Smooth muscle cell (in vitro differentiated cells): ENCODE data around the gene ARHGAP15. TPM values are rescaled to one million over a fixed set of nuclear protein-coding genes. Genes with fewer than 3 reads are reported as not detected.

ENCODE experiments used
- DNase-seq: peaks from one replicate; lab custom pipeline; 2025; ENCODE audit not compliant: unreplicated experiment; lab: John Stamatoyannopoulos, UW
- H2AFZ ChIP-seq: fragments of 200-600 bp; sonication (generic); 2 replicates; pipeline ENCODE4 v1.6.0; 2016; ENCODE audit warnings: antibody characterized with exemption, low read depth, mild to moderate bottlenecking
- H3F3A ChIP-seq: fragments of 200-600 bp; sonication (generic); 2 replicates; pipeline ENCODE4 v1.6.0; 2017; ENCODE audit warnings: antibody characterized with exemption, low read depth
- H3K27ac ChIP-seq: fragments of 200-600 bp; sonication (generic); 2 replicates; pipeline ENCODE4 v1.5.1; 2016; ENCODE audit warnings: low read depth, mild to moderate bottlenecking
- H3K27me3 ChIP-seq: fragments of 200-600 bp; sonication (generic); 2 replicates; pipeline ENCODE4 v1.6.1; 2016; ENCODE audit warnings: low read depth, mild to moderate bottlenecking
- H3K36me3 ChIP-seq: fragments of 200-600 bp; sonication (generic); 2 replicates; pipeline ENCODE4 v1.5.1; 2016; ENCODE audit warnings: low read depth
- H3K4me1 ChIP-seq: fragments of 200-600 bp; sonication (generic); 2 replicates; pipeline ENCODE4 v1.5.1; 2016; ENCODE audit warnings: low read depth
- H3K4me2 ChIP-seq: fragments of 200-600 bp; sonication (generic); 2 replicates; pipeline ENCODE4 v1.6.0; 2016; ENCODE audit warnings: mild to moderate bottlenecking
- H3K4me3 ChIP-seq: fragments of 200-600 bp; sonication (generic); 2 replicates; pipeline ENCODE4 v1.5.1; 2016; ENCODE audit warnings: mild to moderate bottlenecking
- H3K79me2 ChIP-seq: fragments of 200-600 bp; sonication (generic); 2 replicates; pipeline ENCODE4 v1.6.0; 2016; ENCODE audit warnings: low read depth, mild to moderate bottlenecking
- H3K9ac ChIP-seq: fragments of 200-600 bp; sonication (generic); 2 replicates; pipeline ENCODE4 v1.6.0; 2016; ENCODE audit warnings: low read depth
- H3K9me3 ChIP-seq: fragments of 200-600 bp; sonication (generic); replicated peaks from 2 replicates; pipeline ENCODE4 v1.5.1; 2016; ENCODE audit warnings: low read depth
- H4K20me1 ChIP-seq: fragments of 200-600 bp; sonication (generic); 2 replicates; pipeline ENCODE4 v1.6.0; 2016; ENCODE audit warnings: low read depth
- CTCF ChIP-seq: fragments of 200-600 bp; sonication (generic); IDR thresholded peaks from 2 replicates; pipeline ENCODE4 v1.5.1; 2017; ENCODE audit warnings: borderline replicate concordance, mild to moderate bottlenecking, antibody characterized with exemption; ENCODE audit not compliant: insufficient read depth, poor library complexity, severe bottlenecking
- WGBS: methylation state at CpG from one replicate; pipeline ENCODE4 v1.1.7; 2016; ENCODE audit warnings: low lambda C conversion rate; 5-methylcytosine and 5-hydroxymethylcytosine counted together
- polyA plus RNA-seq: library from polyadenylated mRNA; unstranded; fragments of >200 nt; fragmentation: Nextera tagmentation; extraction: Ambion mirVana; gene quantifications from 2 replicates; pipeline ENCODE4 v1.2.1, GENCODE V29; 2016
- total RNA-seq: library from RNA; depleted of rRNA; stranded (reverse); fragments of >200 nt; gene quantifications from 2 replicates; pipeline ENCODE4 v1.2.3, GENCODE V29; 2014

Gene ARHGAP15
- total and polyA plus RNA-seq, 2 experiments from 2014 or later = not detected

- H3K27me3 ChIP-seq = peaks cover 28% of the 10 kb centered on the region
- TF ChIP-seq CTCF = peak; percentile 45
- no peak overlapping the region for H3K4me2 ChIP-seq
- no peak overlapping the region for H3K9ac ChIP-seq
- no peaks in the 10 kb centered on the region for H3K4me1 ChIP-seq
- no peaks in the 10 kb centered on the region for H3K79me2 ChIP-seq
- H3K27ac ChIP-seq = no peak overlapping the region
- WGBS = 53% methylated on average over 12 of the region's 12 CpGs
- no peaks in the 10 kb centered on the region for H3K36me3 ChIP-seq
- H3F3A ChIP-seq = no peaks in the 10 kb centered on the region
- H4K20me1 ChIP-seq = no peaks in the 10 kb centered on the region
- no peaks in the 10 kb centered on the region for H3K9me3 ChIP-seq
- DNase-seq = no peak
- H3K4me3 ChIP-seq = no peak overlapping the region
- H2AFZ ChIP-seq = peak overlapping the region; percentile 73
Observed at GRCh38 chr2:143162123-143162837, 33.1 kb downstream of the ARHGAP15 start.

- no peak for DNase-seq
- Histone ChIP-seq H3F3A (no peaks in the 10 kb centered on the region), H3K36me3 (no peaks in the 10 kb centered on the region), H2AFZ (no peak overlapping the region), H3K4me1 (no peaks in the 10 kb centered on the region), H3K9me3 (no peaks in the 10 kb centered on the region), H3K27ac (no peak overlapping the region), H3K79me2 (no peaks in the 10 kb centered on the region), H3K9ac (no peak overlapping the region), H4K20me1 (no peaks in the 10 kb centered on the region), H3K4me3 (no peak overlapping the region), H3K27me3 (peaks cover 28% of the 10 kb centered on the region), H3K4me2 (no peak overlapping the region)
- no peak for TF ChIP-seq CTCF
- WGBS = 95% methylated on average over 1 of the region's 1 CpG
Observed at GRCh38 chr2:143162997-143163396, 33.8 kb downstream of the ARHGAP15 start.

GRCh38 chr2:143163499-143163898 is 34.3 kb downstream of the ARHGAP15 start:
- Histone ChIP-seq H4K20me1 (no peaks in the 10 kb centered on the region), H3K4me2 (no peak overlapping the region), H3K9me3 (no peaks in the 10 kb centered on the region), H3K36me3 (no peaks in the 10 kb centered on the region), H2AFZ (no peak overlapping the region), H3K9ac (no peak overlapping the region), H3K27ac (no peak overlapping the region), H3K27me3 (peaks cover 24% of the 10 kb centered on the region), H3K79me2 (no peaks in the 10 kb centered on the region), H3K4me1 (no peaks in the 10 kb centered on the region), H3F3A (no peaks in the 10 kb centered on the region), H3K4me3 (no peak overlapping the region)
- TF ChIP-seq CTCF = no peak
- WGBS = 91% methylated on average over 4 of the region's 4 CpGs
- DNase-seq = no peak

- H3K4me3 ChIP-seq = no peak overlapping the region
- no peak for DNase-seq
- H3K27me3 ChIP-seq = peaks cover 20% of the 10 kb centered on the region
- no peak overlapping the region for H2AFZ ChIP-seq
- TF ChIP-seq CTCF = no peak
- no peaks in the 10 kb centered on the region for H3K36me3 ChIP-seq
- no peaks in the 10 kb centered on the region for H3K9me3 ChIP-seq
- no peak overlapping the region for H3K27ac ChIP-seq
- H3K9ac ChIP-seq = no peak overlapping the region
- H4K20me1 ChIP-seq = no peaks in the 10 kb centered on the region
- no peaks in the 10 kb centered on the region for H3F3A ChIP-seq
- H3K79me2 ChIP-seq = no peaks in the 10 kb centered on the region
- H3K4me2 ChIP-seq = no peak overlapping the region
- WGBS = 69% methylated on average over 1 of the region's 1 CpG
- no peaks in the 10 kb centered on the region for H3K4me1 ChIP-seq
Observed at GRCh38 chr2:143165291-143165690, 36.1 kb downstream of the ARHGAP15 start.
